HPDE6-E6E7 (cell line): ENCODE results near the gene CACNA2D2.

Experiments used
- DNase-seq: peaks from one replicate; pipeline ENCODE4 v3.0.0; 2011; ENCODE audit warnings: missing footprints; ENCODE audit errors: extremely low spot score

CACNA2D2 gene

GRCh38 chr3:50502225-50502583 lies 1.2 kb downstream of the CACNA2D2 start:
- no peak for DNase-seq

DNA sequence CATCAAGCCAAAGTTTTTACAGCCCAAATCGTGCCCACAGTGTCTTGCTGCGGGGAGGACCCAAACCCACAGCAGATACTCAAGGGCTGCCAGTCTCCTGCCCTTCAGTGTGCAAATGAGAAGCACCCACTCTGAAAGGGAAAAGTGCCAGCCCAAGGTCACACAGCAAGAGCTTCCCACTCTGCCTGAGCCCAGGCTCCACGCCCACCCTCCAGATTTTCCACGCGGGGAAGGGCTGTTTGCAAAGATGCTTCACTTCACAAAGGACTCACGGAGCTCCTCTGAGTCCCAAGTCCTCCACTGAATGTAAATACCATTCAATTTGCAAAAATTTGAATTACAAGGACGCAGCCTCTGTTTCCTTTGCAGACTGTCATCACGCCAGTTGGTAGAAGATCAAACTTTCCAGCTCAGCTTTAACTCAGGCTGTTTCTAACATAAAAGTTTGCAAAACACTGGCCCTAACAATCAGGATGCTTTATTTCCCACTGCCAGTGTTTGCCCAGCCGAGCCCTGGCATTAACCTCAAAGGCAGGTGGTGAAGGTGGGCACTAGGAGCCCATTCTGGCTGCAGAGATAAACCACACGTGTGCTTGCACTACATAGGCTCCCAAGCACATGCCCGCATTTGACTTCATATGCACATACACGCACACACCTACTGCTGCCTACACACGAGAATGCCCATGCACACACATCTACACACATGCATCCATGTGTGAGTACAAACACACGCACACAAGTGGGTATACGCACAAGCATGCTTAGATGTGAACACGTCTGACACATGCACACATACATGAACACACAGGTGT lies 7.6 kb downstream of the CACNA2D2 start:
- no peak for DNase-seq

GRCh38 chr3:50494126-50494525 lies 9.3 kb downstream of the CACNA2D2 start:
- no peak for DNase-seq

GRCh38 chr3:50493623-50494022 lies 9.8 kb downstream of the CACNA2D2 start:
- DNase-seq, result no peak

- no peak for DNase-seq
Observed at GRCh38 chr3:50493086-50493485, 10.3 kb downstream of the CACNA2D2 start.

DNA sequence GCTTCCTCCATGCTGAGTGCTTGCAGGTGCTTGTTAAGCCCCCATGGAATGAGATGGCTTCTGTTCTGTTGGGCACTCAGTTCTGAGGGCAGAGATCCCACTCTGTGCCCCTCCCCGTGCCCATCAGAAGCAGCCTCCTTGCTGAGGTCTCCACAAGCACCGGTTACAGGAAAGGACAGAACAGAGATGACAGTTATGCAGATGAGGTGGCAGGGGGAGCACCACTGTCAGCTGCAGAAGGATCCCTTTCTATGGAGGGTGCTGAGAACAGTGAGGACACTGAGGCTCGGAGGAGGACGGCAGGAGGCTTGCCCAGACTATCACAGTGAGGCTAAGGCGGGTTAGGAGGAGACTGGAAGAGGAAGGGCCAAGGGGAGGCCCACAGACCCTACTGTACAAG lies 12.4 kb downstream of the CACNA2D2 start:
- no peak for DNase-seq

DNA sequence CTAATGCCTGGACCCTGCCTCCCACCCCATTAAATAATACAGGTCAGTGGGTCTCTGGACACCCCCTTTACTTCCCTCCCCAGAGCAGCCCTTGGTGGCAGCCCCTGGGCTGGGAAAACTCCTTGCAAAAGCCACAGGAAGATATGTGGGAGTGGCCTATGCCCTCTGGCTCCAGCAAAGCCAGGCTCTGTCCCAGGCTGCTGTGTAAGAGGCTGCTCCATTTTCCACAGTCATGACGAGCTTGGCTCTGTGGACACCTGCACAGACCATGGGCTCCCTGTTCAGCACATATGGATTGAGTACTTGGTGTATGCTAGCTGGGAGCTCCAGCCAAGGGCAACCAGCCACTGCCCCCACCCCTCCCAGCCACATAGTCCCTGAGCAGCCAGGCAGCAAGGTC lies 13.0 kb downstream of the CACNA2D2 start:
- DNase-seq, result no peak

GRCh38 chr3:50487181-50487580 lies 16.3 kb downstream of the CACNA2D2 start:
- DNase-seq, result no peak

DNA sequence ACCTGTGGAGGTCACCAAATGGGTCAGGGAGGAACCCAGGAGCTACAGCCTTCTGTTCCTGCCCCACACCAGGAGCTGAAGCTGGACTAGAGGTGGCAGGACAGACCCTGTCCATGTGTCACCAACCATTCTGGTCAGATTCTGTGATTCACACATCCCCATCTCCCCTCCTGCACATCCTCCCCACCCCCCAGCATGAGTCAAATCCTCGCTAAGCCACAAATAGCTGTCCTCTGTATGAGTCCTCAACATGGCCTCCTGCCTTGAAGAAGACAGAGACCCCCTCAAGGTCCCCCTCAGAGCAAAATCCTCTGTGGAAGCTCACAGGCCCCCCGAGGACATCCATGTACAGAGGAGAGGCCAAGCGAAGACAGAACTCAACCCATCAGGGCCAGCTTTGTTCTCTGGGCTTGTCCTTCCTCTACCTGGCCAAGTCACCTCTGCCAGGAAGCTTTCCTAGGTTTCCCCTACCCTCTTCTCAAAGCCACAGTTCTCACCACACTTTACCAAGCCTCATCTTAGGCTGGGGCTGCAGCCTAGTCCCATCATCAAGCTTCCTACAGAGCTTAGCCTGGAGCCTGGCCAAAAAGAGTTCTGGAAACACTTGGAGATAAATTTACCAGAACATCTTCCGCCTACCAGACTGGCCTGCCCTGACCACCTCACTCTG lies 17.1 kb downstream of the CACNA2D2 start:
- DNase-seq, result no peak

DNA sequence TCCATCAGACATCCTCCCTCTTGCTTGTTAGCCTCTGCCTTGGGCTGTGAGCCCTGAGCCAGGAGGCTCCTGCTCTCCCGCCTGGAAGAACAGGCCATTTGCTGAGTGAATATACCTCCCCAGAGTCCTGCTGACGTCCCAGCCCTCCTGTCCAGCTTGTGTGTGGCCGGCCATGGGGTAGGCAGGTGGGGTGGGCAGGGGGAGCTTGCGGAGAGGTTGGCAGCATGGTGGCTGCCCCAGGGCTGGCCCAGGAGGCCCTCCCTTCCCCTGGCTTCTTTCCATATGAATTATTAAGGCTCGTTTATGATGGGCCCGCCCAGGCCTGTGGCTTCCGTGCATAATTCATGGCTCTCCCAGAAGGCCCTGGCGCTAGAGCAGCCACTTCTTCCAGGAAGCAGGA lies 18.7 kb downstream of the CACNA2D2 start:
- no peak for DNase-seq

DNA sequence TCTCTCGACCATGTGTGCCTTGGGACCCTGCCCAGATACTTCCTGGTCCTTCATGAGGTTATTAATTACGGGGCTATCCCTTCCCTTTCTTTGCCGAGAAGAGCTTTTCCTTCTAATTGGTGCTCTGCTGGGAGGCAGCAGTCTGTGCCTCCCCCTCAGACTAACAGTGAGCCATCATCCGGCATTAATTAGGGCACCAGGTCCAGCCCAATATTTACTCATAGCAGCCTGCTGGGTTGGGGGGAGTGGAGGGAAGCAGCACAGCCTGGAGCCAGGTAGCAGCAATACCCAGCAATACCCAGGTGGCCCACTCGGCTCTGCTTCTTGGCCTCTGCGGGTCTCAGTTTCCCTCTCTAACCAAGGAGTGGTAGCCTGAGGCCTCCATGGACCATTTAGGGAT lies 20.1 kb downstream of the CACNA2D2 start:
- DNase-seq, result no peak

DNA sequence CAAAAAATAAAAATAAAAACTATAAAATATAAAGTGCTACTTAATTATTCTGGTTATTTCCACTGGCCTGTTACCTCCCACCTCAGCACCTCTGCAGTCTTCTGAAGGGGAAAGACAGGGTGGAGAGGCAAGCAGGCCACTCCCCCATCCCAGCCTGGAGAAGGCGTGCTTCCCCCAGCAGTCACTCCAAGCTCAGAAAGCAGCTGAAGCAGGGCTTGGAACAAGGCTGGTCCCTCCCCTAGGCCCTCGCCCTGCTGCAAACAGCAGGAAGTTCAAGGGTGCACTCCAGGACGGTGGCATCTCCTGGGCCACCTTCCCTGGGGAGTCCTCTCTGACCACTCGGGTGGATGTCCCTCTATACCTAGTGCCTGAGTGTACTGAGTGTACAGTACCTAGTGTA lies 21.4 kb downstream of the CACNA2D2 start:
- no peak for DNase-seq

DNA sequence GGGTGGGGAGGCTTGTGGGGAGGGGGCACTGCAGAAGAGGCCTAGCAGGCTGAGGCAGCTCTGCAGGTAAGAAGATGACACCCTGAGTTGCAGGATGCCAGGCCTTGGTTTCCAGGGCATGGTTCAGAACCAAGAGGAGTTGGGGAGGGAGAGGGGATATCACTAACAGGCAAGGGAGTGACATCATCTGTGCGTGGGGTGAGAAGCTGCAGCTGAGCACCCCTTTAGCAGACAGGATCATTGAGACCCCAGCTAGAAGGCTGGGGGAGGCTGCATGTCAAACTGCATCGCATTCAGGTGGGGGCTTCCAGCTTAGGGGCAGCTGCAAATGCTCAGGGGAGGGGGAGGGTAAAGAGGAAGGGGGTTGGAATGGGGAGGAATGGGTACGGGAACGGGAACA lies 23.0 kb downstream of the CACNA2D2 start:
- no peak for DNase-seq

- DNase-seq, result no peak
Observed at GRCh38 chr3:50479523-50479922, 23.9 kb downstream of the CACNA2D2 start.

GRCh38 chr3:50478671-50479260 lies 24.7 kb downstream of the CACNA2D2 start:
- no peak for DNase-seq

GRCh38 chr3:50478051-50478450 lies 25.4 kb downstream of the CACNA2D2 start:
- DNase-seq, result no peak

DNA sequence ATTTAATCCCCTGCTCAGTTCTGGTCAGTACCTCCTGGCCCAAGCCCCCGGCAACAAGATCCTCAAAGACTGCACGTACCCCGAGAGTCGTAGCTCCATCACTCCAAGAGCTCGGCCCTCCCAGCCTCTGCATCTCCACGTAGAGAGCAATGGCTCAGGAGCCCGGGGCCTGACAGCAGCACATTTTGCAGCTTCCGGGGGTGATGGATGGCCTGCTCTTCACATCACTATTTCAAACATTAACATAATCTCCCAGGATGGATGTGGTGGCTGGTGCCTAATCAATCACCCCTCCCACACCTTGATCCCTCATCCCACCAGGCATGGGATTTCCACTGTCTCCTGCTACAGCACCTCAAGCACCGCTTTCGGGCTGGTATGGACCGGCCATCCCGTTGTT lies 28.1 kb downstream of the CACNA2D2 start:
- DNase-seq, result no peak

DNA sequence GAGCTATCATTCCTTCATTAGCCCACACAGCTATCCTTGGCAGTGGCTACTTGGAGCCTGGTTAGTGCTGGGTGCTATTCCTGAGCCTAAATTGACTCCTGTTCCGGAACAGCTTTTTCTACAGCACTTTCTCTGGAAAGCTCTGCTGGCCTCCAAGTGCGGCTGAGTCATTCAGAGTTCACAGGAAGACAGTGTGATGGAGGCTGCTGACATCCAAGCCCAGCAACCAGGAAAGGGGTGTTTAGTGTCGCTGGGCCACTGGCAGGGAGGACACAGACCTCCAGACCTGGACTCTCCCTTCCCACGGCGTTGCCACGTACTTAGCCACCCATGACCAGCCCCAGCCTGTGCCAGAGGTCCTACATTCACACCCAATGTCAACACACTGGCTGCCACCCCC lies 28.7 kb downstream of the CACNA2D2 start:
- no peak for DNase-seq

- no peak for DNase-seq
Observed at GRCh38 chr3:50473768-50474167, 29.7 kb downstream of the CACNA2D2 start.

DNA sequence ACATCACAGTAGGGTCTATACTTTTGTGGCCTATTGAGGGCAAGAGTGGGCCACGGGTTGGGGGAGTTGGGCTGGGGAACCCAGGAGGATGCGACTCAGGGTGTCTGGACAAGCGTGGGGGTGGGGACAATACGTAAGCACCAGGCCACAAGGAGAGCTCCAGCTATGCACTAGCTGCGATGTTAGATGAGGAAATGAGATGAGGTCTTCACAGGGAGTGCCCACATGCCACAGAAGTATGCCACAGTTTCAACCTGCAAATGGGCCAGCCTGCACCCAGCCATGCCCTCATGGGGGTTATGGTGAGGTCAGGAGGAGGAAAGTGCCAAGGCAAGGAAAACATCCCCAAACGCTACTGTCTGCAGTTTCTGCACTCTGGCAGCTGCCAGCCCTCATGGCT lies 30.5 kb downstream of the CACNA2D2 start:
- no peak for DNase-seq

GRCh38 chr3:50470658-50471057 lies 32.8 kb downstream of the CACNA2D2 start:
- no peak for DNase-seq

DNA sequence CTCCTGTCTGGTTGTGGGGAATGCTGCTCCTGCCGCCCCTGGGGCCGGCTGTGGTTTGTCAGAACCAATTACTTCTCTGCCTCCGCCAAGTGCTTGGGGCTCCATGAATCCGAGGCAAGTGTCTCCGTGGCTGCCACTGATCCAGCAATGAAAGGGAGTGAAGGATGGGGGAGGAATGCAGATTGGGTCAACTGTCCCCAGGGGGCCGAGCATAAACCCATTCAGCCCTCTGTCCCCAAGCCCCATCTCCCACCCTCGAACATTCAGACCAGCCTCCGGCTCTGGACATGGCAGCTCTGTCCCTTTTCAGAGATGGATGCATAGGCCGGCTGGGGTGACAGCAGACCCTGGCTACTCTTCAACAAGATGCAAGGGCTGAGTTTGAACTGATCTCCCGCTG lies 35.5 kb downstream of the CACNA2D2 start:
- no peak for DNase-seq

- no peak for DNase-seq
Observed at GRCh38 chr3:50466177-50466576, 37.3 kb downstream of the CACNA2D2 start.
